GM10266 (cell line): Measurements from ENCODE around the gene PTPRM.

Source experiments
- DNase-seq: peaks from one replicate; pipeline ENCODE4 v3.0.0; 2012; ENCODE audit errors: extremely low spot score
- CTCF ChIP-seq: IDR thresholded peaks from 2 replicates; pipeline ENCODE4 v1.5.1; 2012; ENCODE audit warnings: mild to moderate bottlenecking, low read depth; ENCODE audit not compliant: control insufficient read depth, insufficient read depth; ENCODE audit errors: missing control alignments

The PTPRM gene

GRCh38 chr18:8413751-8414150 lies 846.6 kb downstream of the PTPRM start:
- DNase-seq = no peak
- no peak for TF ChIP-seq CTCF

DNA sequence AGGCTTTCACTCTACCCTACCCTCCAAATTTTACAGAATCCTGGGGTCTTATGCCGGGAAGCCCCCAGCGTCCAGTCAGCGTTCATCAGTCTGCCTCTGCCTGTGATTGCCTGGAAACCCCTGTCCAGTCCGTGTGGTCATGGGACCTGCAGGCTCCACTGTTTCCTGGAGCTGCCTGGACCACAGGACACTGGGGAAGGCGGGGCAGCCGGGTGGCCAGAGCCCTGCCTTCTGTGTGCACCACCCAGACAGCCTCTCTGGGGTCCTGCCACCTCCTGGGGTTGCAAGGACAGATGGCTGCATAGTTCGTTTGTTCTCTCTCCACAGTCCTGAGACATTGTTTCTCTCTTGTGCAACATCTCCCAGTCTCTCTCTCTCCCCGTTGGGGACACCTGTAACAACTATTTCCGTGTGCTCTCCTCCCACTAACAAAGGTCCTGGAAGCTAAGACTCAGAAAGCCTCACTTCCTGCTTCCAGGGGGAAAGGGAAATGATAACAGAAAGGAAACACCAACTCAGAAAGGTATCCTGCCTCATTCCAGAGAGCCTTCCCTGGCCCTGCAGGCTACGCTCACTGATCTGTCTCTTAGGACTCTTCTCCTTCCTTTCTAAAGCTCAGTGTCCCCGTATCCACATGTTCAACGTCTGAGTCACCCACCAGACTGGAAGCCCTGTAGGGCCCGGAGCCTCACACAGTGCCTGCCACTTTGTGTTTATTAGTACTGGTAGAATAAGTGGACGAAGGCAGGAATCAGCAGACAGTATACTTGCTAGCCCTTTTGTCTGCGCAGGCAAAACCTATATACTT lies 849.3 kb downstream of the PTPRM start:
- TF ChIP-seq CTCF = no peak
- DNase-seq = no peak

DNA sequence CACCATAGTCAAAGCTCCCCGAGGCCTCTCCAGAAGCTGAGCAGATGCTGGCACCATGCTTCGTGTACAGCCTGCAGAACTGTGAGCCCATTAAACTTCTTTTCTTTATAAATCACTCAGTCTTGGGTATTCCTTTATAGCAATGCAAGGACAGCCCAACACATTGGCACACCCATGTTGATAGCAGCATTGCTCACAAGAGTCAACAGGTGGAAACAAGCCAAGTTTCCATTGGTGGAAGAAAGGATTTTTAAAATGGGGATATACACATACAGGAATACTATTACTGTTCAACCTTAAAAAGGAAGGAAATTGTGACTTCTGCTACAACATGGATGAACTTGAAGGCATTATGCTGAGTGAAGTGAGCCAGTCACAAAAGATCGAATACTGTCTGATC lies 855.3 kb downstream of the PTPRM start:
- TF ChIP-seq CTCF = no peak
- no peak for DNase-seq

DNA sequence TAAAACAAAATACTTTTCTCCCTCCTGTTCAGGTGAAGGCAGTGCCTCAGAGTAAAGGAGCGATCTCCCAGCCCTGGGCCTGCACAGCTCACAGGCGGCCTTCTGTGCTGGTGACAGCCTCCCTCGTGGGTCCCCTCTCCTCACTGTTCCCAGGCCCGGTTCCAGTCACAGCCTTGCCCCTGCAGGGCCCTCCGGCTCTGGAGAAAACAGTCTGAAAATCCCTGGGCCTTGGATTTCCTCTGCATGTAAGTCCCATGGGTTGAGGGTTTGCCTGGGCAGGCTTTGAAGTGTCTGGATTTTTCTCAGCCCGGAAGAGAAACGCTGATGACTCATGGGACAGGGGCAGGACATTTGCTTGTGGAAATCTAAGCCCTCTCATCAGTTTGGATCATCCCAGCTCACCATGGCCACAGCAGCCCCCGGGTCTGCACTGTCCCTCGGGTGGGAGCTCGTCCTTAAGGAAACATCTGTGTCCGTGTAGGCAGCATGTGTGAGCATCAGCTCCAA lies 856.0 kb downstream of the PTPRM start:
- TF ChIP-seq CTCF = no peak
- DNase-seq = no peak

- TF ChIP-seq CTCF = no peak
- DNase-seq = no peak
Observed at GRCh38 chr18:8424481-8424880, 857.4 kb downstream of the PTPRM start.

- no peak for DNase-seq
- TF ChIP-seq CTCF = no peak
Observed at GRCh38 chr18:8424917-8425725, 858.0 kb downstream of the PTPRM start.

DNA sequence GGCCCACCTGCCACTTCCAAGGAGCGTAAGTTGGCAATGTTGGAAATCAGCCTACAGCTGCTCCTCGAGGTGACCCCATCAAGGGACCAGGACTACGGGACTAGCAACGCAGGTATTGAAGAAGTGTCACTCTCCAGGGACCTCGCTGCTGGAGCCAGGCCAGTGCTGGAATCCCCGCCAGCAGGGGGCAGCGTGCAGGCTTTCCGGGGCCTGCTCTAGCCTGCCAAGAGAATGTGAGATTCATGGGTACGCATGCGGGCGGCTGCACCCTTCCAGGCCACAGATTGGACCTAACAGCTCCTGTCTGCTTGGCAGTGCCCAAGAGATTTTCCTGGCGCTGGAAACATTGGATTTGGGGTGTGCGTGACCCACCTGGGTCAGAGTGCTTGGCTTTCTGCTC lies 859.3 kb downstream of the PTPRM start:
- DNase-seq = no peak
- peak; percentile 29 for TF ChIP-seq CTCF
